Measurements from ENCODE around the gene CCNB1IP1.
"Not testable (repeated sequence)": the region's sequence is repeated elsewhere in the genome, so short reads cannot be mapped to it uniquely, and the experiment has no call there.

CCNB1IP1 gene, protein sequence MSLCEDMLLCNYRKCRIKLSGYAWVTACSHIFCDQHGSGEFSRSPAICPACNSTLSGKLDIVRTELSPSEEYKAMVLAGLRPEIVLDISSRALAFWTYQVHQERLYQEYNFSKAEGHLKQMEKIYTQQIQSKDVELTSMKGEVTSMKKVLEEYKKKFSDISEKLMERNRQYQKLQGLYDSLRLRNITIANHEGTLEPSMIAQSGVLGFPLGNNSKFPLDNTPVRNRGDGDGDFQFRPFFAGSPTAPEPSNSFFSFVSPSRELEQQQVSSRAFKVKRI

DNA sequence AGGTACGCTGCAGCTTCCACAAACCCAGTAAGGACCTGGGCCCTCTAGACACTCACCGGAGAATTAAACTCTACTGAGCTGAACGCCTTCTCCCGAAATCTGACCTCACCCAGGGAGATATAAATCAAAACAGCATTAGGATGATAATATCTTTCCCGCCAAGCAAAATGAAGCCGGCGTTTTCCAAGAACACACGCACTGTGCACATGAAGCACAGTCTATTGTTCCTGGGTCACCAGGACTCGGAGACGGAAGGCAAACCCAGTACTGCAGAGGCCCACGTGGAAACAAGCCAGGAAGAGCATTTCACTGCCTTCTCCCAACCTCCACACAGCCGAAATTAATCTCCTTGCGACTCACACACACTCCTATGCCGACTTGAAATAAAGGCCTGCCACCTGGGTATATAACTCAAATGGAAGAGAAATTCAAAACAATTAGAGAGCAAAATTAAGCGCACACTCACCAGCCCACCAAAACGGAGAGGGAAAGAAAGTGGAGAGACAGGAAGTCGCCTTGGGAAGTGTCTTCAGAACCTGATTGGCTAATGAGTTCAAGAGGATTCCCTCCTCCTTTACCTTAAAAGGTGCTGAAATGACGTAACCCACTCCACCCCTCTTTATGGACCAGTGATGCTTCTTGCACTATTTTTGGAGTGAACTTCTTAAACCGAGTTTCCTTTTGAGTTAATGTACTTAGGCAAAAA is at the start of gene CCNB1IP1:
Gene CCNB1IP1, minus strand, starts transcription at position 492 of the 706 bp plus-strand sequence. CDS start 16,756 bp downstream, outside the sequence.
- peak; percentile 94 for DNase-seq

GRCh38 chr14:20382526-20382925 is 49.4 kb upstream of the CCNB1IP1 start:
- DNase-seq = no peak

GRCh38 chr14:20381341-20381740 is 48.3 kb upstream of the CCNB1IP1 start:
- no peak for DNase-seq

GRCh38 chr14:20380681-20381080 is 47.6 kb upstream of the CCNB1IP1 start:
- DNase-seq = no peak

- no peak for DNase-seq
Observed at GRCh38 chr14:20379743-20380142, 46.7 kb upstream of the CCNB1IP1 start.

- DNase-seq = no peak
Observed at GRCh38 chr14:20377171-20377570, 44.1 kb upstream of the CCNB1IP1 start.

DNA sequence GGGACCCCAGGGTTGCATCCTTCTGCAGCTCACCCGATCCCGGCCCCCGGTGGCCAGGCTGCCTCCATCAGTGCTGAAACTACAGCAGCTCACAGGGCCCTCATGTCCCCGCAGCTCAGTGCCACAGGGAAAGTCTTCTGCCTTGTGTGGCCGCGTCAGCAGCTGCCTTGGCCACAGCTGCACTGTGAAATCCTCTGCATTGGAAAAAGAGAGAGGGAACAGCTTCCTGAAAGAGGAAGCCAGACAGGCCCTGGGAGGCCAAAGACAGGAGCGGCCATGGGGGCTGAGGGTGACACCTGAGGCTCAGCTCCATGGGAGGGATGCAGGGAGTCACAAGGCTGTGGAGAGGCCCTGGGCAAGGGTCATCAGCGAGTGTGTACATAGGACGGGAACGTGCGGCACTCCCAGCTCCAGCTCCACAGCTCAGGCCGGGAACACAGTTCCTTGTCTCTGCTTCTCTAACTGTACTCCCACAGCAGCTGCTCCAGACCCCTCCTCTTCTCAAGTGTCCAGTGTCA is 43.1 kb upstream of the CCNB1IP1 start:
- no peak for DNase-seq

DNA sequence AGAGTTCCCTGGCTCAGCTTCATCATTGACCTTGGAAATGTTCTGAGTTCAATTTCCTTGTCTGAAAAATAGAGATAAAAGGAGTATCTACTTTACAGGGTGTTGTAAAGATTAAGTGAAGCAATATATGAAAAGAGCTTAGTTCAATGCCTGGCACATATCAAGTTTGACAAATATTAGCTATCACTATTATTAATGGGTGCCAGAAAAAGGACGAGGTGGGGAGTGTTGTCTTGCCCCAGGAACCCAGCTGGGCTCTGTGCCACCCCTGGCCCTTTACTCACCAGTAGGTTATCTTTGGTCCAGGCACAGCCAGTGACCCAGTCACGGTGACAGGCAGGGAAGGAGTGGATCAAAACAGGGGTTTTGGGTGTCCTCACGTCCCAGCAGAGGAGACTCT is 42.4 kb upstream of the CCNB1IP1 start:
- no peak for DNase-seq

GRCh38 chr14:20372796-20373195 is 39.7 kb upstream of the CCNB1IP1 start:
- no peak for DNase-seq

- DNase-seq = no peak
Observed at GRCh38 chr14:20365928-20366327, 32.8 kb upstream of the CCNB1IP1 start.

DNA sequence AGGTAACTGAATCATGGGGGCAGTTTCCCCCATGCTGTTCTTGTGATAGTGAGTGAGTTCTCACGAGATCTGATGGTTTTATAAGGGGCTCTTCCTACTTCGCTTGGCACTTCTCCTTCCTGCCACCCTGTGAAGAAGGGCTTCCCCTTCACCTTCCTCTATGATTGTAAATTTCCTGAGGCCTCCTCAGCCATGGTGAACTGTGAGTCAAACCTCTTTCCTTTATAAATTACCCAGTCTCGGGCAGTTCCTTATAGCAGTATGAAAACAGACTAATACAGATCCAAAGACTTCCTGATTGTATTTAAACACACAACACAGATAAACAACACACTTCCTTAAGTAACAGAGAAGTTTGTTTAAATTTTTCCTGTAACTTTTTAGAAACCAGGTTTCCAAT is 25.4 kb upstream of the CCNB1IP1 start:
- DNase-seq = peak; percentile 15

GRCh38 chr14:20356422-20356821 is 23.3 kb upstream of the CCNB1IP1 start:
- no peak for DNase-seq

DNA sequence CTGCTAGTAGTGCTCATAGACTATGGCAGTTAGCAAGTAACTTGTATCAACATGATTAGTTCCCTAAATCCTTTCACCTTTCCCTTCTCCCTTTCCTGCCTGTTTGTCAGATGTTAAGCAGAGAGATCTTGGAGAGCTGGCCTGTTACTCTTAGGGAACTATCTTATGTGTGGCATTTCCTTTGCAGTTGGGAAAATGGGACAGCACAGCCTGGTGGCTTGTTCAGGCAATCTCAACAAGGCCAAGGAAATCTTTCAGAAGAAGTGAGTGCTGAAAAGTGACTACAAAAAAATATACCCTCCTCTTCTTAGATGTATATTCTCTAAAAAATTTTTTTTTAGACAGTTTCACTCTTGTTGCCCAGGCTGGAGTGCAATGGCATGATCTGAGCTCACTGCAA is 17.8 kb upstream of the CCNB1IP1 start:
- no peak for DNase-seq

DNA sequence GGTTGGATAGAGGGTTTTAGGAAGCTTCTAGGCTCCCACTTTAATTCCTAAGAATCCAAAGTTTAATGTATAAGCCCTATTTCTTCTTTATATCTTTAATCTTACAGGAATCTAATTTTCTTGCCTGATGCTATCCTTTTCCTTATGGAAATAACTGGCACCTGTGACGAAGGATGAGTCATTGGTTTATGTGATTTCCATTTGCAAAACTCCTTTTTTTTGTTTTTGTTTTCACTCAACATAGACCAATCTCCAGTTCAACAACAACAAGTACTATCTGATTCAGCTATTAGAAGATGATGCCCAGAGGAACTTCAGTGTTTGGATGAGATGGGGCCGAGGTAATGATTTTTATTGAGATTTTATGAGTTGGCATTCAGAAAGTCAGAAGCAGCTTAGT is 17.2 kb upstream of the CCNB1IP1 start:
- DNase-seq = no peak

DNA sequence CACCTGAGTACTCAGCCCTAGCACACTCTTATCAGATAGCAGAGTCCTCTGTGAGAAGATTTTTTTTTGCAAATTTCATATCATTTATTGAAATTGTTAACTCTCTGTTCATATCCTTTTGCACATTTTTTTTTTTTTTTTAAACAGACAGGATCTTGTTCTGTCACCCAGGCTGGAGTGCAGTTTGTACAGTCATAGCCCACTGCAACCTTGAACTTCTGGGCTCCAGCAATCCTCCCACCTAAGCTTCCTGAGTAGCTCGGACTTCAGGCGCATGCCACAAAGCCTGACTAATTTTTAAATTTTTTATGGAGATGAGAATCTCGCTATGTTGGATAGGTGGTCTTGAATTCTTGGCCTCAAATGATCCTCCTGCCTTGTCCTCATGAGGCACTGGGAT is 14.7 kb upstream of the CCNB1IP1 start:
- DNase-seq = no peak

DNA sequence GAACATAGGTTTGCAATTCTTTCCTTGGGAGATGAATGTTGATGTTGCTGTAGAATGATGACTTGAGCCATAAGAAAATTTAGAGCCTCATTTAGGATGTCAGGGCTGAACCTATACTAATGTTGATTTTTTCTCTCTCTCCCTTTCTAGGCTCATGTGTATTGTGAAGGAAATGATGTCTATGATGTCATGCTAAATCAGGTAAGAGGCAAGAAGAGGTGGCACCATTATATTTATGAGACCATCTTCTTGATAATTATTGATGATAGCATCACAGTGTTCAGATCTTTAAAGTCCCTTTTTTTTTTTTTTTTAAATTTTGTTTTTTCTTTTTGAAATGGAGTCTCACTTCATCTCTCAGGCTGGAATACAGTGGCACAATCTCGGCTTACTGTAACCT is 13.6 kb upstream of the CCNB1IP1 start:
- DNase-seq = no peak

DNA sequence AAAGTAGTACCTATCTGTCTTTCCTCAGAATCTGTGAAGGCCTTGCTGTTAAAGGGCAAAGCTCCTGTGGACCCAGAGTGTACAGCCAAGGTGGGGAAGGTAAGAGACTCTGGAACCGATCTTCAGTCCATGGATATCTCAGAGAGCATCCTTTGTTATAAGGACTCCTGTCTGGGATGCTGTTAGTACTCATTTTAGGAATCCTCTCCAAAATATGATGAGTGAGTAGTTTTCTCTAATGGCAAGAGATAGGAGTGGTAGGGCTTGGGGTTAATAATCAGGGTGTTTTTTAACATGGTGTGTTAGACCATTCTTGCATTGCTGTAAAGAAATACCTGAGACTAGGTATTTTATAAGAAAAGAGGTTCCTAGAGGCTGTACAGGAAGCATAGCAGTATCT is 12.3 kb upstream of the CCNB1IP1 start:
- no peak for DNase-seq

- DNase-seq = no peak
Observed at GRCh38 chr14:20343862-20344220, 10.8 kb upstream of the CCNB1IP1 start.

GRCh38 chr14:20343092-20343861 is 10.2 kb upstream of the CCNB1IP1 start, which contains the start of gene PARP2:
Gene PARP2, plus strand, starts transcription at chr14:20343635. Its CDS starts 7 bp downstream, at chr14:20343642.
- peak; percentile 100 for DNase-seq

DNA sequence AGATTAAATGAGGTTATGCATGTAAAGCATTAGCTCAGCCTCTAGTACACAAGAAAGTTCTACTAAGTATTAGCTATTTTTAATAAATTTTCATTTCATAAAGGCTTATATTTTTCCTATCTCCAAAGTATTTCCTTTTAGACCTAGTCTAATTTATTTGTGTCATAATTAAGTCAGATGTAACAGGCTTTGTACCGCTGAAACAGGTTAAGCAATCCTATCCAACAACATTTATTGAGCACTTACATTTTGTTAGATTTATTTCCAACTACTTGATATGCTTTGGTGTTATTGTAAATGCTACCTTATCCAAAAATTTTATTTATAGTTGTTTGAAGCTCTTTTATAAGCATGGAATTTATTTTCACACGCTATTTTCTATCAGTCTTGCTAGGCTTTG is 8.6 kb upstream of the CCNB1IP1 start:
- DNase-seq = no peak

GRCh38 chr14:20341032-20341431 is 8.0 kb upstream of the CCNB1IP1 start:
- not testable (repeated sequence) for DNase-seq

DNA sequence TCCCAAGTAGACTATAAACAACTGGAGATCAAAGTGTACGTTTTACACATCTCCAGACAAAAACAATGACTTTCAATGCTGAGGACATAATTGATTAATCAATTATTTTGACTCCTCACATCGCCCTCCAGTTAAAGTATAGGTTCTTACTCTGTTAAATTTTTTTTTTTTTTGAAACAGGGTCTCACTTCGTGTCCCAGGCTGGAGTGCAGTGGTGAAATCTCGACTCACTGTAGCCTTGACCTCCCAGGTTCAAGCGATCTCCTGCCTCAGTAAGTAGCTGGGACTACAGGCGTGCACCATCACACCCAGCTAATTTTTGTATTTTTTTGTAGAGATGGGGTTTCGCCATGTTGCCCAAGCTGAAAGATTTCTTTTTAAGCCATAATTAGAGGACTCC is 938 bp upstream of the CCNB1IP1 start:
- no peak for DNase-seq

DNA sequence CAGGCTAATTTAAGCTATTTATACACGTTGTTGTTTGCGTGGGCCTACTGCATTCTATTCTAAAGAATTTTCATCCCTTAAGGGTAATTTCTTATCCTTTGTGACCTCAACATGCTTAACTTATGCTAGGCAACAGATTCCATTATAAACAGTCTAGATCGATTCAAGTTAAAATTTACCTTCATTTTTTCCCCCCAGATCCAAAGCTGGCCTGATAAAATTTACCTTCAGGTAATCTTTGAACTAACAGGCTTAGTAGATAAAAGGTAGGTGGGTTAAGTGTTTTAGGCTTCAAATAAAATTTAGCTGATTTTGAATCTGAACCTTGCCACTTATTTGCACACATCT is 389 bp upstream of the CCNB1IP1 start:
- no peak for DNase-seq

GRCh38 chr14:20332431-20332787 is 670 bp downstream of the CCNB1IP1 start:
- no peak for DNase-seq
